Loucy (cell line): Measurements from ENCODE around the gene MICAL2.

Source experiments
- H2AFZ ChIP-seq: fragments of 200-600 bp; sonication (generic); 2 replicates; pipeline ENCODE4 v1.6.0; 2016; ENCODE audit warnings: antibody characterized with exemption, mild to moderate bottlenecking, low read length, moderate library complexity
- H3F3A ChIP-seq: fragments of 200-600 bp; 2 replicates; pipeline ENCODE4 v1.6.0; 2016; ENCODE audit warnings: antibody characterized with exemption, low read depth, mild to moderate bottlenecking
- H3K27me3 ChIP-seq: fragments of 200-600 bp; sonication (generic); 2 replicates; pipeline ENCODE4 v1.6.1; 2014; ENCODE audit warnings: low read length, mild to moderate bottlenecking; ENCODE audit not compliant: insufficient read depth, poor library complexity, severe bottlenecking
- H3K36me3 ChIP-seq: fragments of 200-600 bp; sonication (generic); 2 replicates; pipeline ENCODE4 v1.6.1; 2016; ENCODE audit warnings: low read length; ENCODE audit not compliant: insufficient read depth
- H3K4me1 ChIP-seq: fragments of 200-600 bp; sonication (generic); 2 replicates; pipeline ENCODE4 v1.5.1; 2014; ENCODE audit warnings: low read length, mild to moderate bottlenecking; ENCODE audit not compliant: insufficient read depth, poor library complexity, severe bottlenecking
- H3K4me2 ChIP-seq: fragments of 200-600 bp; sonication (generic); 2 replicates; pipeline ENCODE4 v1.6.0; 2014; ENCODE audit warnings: antibody characterized with exemption, low read length, low read depth, mild to moderate bottlenecking; ENCODE audit not compliant: poor library complexity, severe bottlenecking
- H3K4me3 ChIP-seq: fragments of 200-600 bp; sonication (generic); 2 replicates; pipeline ENCODE4 v1.5.1; 2014; ENCODE audit warnings: low read length, mild to moderate bottlenecking, mixed read lengths; ENCODE audit not compliant: poor library complexity, severe bottlenecking
- H3K79me2 ChIP-seq: fragments of 200-600 bp; sonication (generic); 2 replicates; pipeline ENCODE4 v1.6.1; 2014; ENCODE audit warnings: low read length; ENCODE audit not compliant: insufficient read depth
- H3K9ac ChIP-seq: fragments of 200-600 bp; sonication (generic); 2 replicates; pipeline ENCODE4 v1.6.0; 2014; ENCODE audit warnings: mild to moderate bottlenecking, low read depth, low read length, moderate library complexity; ENCODE audit not compliant: poor library complexity, severe bottlenecking
- H3K9me2 ChIP-seq: fragments of 200-600 bp; sonication (generic); replicated peaks from 2 replicates; pipeline ENCODE4 v1.6.1; 2016; ENCODE audit warnings: low read depth, low read length, mixed read lengths
- H3K9me3 ChIP-seq: fragments of 200-600 bp; sonication (generic); 2 replicates; pipeline ENCODE4 v1.6.1; 2014; ENCODE audit warnings: mild to moderate bottlenecking, antibody characterized with exemption, low read length, low read depth; ENCODE audit not compliant: insufficient read depth
- H4K20me1 ChIP-seq: fragments of 200-600 bp; sonication (generic); 2 replicates; pipeline ENCODE4 v1.6.0; 2014; ENCODE audit warnings: antibody characterized with exemption, low read length, mild to moderate bottlenecking; ENCODE audit not compliant: insufficient read depth, poor library complexity, severe bottlenecking
- CTCF ChIP-seq: fragments of 200-600 bp; sonication (generic); conservative IDR thresholded peaks from 2 replicates; pipeline ENCODE4 v1.5.1; 2014; ENCODE audit warnings: mild to moderate bottlenecking, antibody characterized with exemption, low read length
- EZH2phosphoT487 ChIP-seq: fragments of 200-600 bp; IDR thresholded peaks from 2 replicates; pipeline ENCODE4 v1.6.1; 2018; ENCODE audit warnings: antibody characterized with exemption, mild to moderate bottlenecking, moderate library complexity, borderline replicate concordance

Gene MICAL2

GRCh38 chr11:12215181-12215593 lies 104.8 kb downstream of the MICAL2 start:
- H3K4me3 ChIP-seq = no peak overlapping the region
- peak overlapping the region; percentile 13 for H3K4me2 ChIP-seq
- no peaks in the 10 kb centered on the region for H3K9me2 ChIP-seq
- no peak for TF ChIP-seq CTCF
- no peak for TF ChIP-seq EZH2phosphoT487
- H3K9me3 ChIP-seq = no peaks in the 10 kb centered on the region
- H3K79me2 ChIP-seq = no peaks in the 10 kb centered on the region
- no peaks in the 10 kb centered on the region for H4K20me1 ChIP-seq
- no peaks in the 10 kb centered on the region for H3K36me3 ChIP-seq
- no peak overlapping the region for H3K9ac ChIP-seq
- H3F3A ChIP-seq = no peaks in the 10 kb centered on the region
- H2AFZ ChIP-seq = no peak overlapping the region; the same call in 1 of the 2 replicates
- peaks cover 34% of the 10 kb centered on the region for H3K4me1 ChIP-seq
- no peaks in the 10 kb centered on the region for H3K27me3 ChIP-seq

DNA sequence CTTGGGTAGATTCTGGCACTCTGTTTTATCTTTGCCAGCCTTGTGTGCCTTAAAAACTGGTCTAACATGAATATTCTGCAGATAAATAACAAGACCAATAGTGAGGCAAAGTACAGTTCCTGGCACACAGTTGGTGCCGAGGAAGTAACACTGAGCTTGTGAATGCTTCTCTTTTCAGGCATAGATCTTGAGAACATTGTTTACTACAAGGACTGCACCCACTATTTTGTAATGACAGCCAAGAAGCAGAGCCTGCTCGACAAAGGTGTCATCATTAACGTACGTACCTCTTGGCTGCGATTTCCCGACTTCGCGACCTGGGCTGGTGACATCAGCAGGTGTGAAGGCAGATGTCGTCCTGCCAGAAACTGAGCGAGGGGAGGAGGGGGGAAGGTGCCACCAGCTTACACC lies 105.7 kb downstream of the MICAL2 start:
- peak overlapping the region; percentile 13 for H3K9ac ChIP-seq
- no peak overlapping the region for H3K4me3 ChIP-seq
- peaks cover 40% of the 10 kb centered on the region for H3K4me1 ChIP-seq
- H3F3A ChIP-seq = no peaks in the 10 kb centered on the region
- H2AFZ ChIP-seq = no peak overlapping the region
- TF ChIP-seq EZH2phosphoT487 = no peak
- TF ChIP-seq CTCF = no peak
- H3K4me2 ChIP-seq = peak overlapping the region; percentile 31
- no peaks in the 10 kb centered on the region for H3K79me2 ChIP-seq
- no peaks in the 10 kb centered on the region for H3K27me3 ChIP-seq
- H3K9me2 ChIP-seq = no peaks in the 10 kb centered on the region
- no peaks in the 10 kb centered on the region for H3K36me3 ChIP-seq
- no peaks in the 10 kb centered on the region for H4K20me1 ChIP-seq
- no peaks in the 10 kb centered on the region for H3K9me3 ChIP-seq

- Histone ChIP-seq H3F3A (no peaks in the 10 kb centered on the region), H3K27me3 (no peaks in the 10 kb centered on the region), H3K4me2 (peak overlapping the region; percentile 31), H3K79me2 (no peaks in the 10 kb centered on the region), H3K36me3 (no peaks in the 10 kb centered on the region), H3K9ac (peak overlapping the region; percentile 13), H3K4me3 (no peak overlapping the region), H3K9me2 (no peaks in the 10 kb centered on the region), H3K4me1 (peaks cover 48% of the 10 kb centered on the region), H2AFZ (no peak overlapping the region), H3K9me3 (no peaks in the 10 kb centered on the region), H4K20me1 (no peaks in the 10 kb centered on the region)
- no peak for TF ChIP-seq CTCF
- no peak for TF ChIP-seq EZH2phosphoT487
Measured at GRCh38 chr11:12216671-12217374, 106.4 kb downstream of the MICAL2 start.
